ENCODE data around the gene DTX3.
"Not testable (repeated sequence)": the region's sequence is repeated elsewhere in the genome, so short reads cannot be mapped to it uniquely, and the experiment has no call there.

The DTX3 gene

DNA sequence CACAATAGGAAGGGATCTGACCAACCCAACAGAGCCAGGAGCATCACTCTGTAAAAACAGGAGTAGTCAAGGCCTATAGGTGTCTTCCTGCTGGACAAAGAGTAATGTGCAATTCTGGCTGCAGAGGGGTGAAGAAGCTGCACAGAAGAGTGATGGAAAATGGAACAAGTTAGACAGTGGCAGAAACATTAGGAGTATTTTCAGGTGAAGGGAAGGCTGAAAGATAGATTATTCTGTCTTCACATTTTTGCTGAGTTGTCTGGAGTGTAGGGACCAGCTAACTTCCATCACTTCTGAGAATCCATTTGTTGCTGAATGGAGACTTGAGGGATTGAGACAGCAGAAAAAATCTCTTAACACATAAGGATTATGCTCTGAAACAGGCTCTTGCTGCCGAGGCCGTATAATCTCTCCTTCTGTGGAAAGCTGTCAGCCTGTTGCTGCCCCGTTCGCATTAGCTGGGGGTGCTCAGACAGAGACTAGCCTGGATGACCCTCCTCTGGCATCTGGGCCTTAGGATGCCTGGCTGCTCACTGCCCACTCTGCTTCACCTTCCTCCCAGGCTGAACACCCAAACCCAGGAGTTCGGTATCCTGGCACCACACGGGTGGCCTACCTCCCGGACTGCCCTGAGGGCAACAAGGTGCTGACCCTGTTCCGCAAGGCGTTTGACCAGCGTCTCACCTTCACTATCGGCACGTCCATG, 3.5 kb downstream of the DTX3 start:
- DNase-seq (ENCODE audit: low read depth), result no peak

DNA sequence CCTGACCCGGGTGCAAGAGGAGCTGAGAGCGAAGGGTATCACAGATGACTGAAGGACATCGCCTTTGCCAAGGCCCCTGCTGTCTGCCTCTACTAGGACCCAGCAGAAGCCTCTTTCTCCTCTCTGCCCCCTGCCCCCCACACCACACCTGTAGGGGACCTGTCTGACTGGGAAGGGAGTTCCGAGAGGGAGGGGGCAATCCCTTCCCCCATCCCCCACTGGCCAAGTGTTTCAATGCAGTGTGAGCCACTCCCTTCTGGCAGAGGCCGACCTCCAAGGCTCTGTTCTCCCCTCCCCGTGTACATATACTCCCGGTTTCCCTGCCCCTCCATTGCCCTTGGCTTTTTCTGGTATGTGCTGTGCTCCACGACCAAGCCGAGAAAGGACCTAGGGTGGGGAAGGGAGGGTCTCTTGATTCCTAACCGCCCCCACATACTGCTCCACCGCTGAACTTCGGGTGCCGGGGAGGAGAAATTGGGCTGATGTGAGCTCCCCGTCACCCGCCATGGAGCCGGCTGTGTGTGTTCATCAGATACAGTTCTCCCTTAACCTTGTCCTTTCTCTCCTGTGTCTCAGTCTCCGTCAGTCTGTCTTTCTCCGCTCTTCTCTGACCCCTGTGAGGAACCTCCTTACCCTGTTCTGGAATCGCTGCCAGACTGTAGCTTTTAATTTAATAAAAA, 4.6 kb downstream of the DTX3 start:
- no peak for DNase-seq (ENCODE audit: low read depth)

DNA sequence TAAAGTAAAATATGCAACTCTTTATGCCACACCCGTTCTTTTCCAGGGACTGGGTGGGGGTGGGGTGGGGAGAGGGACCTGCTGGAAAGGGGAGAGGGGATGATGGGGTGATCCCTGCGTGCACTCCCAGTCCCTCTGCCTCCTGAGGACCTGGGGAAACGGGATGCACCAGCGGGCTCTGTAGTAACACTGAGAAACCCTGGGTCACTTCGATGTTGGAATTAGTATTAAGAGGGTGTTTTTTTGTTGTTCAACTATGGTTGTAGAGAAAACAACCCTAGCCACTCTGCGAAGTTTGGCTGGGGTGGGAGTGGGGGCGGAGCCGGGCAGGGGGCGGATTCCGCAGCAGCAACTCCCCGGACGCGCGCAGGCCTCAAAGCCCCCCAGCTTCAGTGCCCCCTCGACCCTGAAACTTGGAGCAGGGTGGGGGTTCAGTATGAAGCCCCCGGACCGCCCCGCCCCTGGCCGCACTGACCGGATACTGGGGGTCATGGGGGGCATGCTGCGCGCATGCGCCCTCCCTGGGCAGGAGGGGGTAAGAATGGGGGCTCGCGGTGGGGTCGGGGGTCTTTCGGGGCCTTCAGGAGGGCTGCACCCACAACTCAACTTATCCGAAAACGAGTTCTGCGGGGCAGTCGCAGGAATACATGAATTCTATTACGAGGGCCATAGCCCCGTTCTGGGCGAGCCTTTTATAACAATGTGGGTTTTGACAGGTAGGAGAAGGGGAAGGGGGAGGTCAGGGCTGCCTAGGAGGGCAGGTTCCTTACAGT, 5.3 kb downstream of the DTX3 start:
- DNase-seq (ENCODE audit: low read depth), result no peak

DNA sequence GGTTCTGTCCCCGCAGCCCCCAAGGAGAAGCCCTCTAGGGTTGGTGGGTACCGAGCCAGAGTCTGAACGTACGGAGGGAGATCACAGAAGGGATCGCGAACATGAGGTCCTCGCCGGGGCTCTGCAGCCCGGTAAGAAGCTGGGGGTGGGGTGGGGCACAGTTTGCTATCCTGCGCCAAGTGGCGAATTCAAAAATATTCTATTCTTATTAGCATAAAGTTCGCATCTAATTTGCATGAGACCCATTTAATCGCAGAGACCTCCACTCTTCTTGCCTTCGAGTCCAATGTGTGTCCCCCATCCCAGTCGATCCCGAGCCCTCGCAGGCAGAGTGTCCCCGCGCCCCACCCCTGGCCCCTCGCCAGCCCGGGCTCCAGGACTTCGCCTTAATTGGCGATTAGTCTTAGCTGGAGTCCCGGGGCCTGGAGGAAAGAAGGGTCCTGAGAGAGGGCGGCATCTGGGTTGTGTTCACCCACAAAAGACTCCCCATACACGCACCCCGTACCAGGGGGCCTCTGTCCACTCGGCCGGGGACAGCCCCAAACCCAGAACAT, 6.0 kb downstream of the DTX3 start:
- no peak for DNase-seq (ENCODE audit: low read depth)

DNA sequence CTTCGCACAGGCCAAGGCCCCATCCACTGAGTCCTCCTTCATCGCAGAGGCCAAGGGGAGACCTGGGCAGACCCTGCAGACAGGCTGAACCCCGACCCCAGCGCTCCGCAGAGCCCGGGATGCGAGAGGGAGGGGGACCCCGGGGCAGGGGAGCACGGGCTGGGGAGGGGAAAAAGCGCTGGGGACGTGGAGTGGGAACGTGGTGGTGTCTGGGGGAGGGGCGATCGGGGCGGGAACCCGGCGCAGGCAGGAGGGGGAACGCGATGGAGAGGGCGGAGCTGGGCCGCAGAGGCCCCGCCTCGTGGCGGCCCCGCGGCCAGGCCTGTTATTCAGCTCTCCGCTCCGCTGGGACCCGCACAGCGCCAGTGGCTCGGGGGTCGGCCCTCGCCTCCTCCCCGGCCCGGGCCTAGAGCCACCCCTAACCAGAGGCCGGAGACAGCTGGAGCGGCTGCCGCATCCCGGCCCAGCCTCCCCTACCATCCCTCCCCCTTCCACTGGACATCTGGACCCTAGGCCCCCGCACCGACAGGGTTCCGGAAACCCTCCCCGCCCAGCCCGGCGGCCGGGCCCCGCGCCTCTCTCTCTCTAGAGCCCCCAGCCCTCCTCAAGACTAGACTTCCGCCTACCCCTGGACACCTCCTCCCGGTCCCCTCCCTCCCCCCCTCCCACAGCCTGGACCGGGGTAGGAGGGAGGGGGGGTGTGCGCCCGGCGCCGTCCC, 6.6 kb downstream of the DTX3 start, which contains the start of gene ARHGEF25:
Gene ARHGEF25 (plus strand): TSS at position 328 of the 719 bp plus-strand sequence. CDS start 460 bp downstream, outside the sequence.
- DNase-seq (ENCODE audit: low read depth), result no peak

DNA sequence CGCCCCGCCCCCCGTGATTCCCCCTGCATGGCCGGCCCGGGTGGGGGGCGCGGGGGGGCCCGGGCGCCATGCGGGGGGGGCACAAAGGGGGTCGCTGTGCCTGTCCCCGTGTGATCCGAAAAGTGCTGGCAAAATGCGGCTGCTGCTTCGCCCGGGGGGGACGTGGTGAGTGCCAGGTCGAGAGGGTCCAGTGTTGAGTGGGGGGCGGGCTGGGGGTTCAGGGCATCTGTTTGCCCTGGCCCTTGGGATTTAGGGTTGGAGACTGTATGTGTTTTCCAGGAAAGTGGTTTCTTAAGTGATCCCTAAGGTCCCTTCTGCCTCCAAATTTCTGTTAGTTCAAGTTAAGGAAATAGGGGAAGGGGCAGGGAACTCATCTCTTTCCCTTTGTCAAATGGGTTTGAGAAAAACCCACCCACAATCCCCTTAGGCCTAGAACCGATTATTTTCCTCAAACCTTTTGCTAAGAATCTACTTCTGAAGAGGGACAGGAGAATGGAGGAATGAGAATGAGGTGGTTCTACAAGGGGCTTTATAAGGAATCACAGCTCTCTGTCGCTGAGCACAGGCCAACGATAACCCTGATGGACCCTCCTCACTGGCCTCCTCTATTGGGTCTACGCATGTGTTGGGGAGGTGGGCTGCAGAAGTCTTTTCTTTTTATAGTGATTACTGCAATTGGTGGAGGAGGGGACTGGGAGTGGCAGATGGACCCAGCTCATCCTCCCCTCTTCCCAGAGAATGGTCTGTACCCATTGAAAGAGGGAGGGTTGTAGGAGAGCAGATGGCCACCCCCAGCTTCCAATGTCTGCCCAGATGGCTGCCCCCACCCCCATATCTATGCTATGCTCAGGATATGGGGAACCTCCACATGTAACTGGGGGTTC, 7.4 kb downstream of the DTX3 start:
- no peak for DNase-seq (ENCODE audit: low read depth)

DNA sequence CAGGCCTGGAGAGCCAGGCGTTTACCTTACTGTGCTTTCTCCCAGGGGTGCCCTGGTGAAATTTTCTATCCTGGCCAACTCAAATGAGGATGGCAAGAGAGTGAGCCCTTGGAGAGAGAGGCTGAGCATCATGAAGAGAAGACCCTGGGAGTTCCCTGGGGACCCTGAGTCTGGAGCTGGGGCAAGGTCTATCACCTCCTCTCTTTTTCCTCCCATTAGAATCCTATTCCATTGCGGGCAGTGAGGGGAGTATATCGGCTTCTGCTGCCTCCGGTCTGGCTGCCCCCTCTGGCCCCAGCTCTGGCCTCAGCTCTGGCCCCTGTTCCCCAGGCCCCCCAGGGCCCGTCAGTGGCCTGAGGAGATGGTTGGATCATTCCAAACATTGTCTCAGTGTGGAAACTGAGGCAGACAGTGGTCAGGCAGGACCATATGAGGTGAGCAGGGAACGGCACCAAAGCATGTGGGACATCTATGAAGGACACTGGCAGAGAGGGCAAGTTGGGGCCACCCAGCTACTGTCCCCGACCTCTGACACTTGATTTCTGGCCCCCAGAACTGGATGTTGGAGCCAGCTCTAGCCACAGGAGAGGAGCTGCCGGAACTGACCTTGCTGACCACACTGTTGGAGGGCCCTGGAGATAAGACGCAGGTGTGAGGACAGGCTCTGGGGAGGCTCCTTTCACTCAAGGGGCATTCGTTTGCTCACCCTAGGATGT, 8.2 kb downstream of the DTX3 start:
- DNase-seq (ENCODE audit: low read depth), result no peak

DNA sequence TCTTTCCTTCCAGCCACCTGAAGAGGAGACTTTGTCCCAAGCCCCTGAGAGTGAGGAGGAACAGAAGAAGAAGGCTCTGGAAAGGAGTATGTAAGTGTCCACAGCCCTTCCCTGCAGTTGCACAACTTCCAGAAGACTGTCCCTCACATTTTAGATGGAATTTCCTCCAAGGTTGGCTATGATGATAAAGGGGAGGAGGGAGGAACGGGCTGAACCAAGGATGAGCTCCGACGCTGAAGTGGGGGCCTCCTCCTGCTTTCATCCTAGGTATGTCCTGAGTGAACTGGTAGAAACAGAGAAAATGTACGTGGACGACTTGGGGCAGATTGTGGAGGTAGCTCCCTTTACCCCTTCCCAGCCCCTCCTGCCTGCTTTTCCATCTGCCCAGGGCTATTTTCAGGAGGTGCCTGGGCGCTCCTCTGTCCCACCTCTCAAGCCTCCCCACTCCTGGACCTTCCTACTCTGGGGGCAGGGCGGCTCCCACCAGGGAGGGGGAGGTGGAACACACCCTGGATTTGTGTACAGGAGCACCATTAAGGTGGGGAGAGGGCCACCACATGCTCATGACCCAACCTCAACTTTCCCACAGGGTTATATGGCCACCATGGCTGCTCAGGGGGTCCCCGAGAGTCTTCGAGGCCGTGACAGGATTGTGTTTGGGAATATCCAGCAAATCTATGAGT, 8.9 kb downstream of the DTX3 start:
- no peak for DNase-seq (ENCODE audit: low read depth)

DNA sequence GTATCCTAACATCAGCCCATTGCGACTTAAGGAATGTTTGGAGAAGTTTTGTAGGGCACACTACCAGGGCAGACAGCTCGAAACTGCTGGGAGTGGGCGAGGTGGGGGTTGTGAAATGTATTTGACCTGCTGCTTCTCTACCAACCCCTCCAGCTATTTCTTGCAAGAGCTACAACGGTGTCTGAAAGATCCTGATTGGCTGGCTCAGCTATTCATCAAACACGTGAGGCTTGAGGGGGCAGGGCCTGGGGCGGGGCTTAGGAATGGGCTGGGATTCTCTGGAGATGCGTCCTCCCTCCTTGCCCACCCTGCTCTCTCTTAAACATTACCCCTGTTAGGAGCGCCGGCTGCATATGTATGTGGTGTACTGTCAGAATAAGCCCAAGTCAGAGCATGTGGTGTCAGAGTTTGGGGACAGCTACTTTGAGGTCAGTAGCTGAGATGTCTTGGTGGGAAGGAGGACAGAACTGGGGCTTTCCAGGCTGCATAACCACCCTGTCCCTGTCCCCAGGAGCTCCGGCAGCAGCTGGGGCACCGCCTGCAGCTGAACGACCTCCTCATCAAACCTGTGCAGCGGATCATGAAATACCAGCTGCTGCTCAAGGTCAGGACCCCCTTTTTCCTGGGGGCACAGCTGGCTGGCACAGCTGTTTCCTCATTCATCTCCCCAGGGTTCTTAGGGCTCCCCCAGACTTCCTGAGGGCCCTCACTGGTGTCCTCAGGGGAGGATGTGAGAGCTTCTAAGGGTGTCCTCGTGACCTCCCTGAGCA, 9.7 kb downstream of the DTX3 start:
- no peak for DNase-seq (ENCODE audit: low read depth)

DNA sequence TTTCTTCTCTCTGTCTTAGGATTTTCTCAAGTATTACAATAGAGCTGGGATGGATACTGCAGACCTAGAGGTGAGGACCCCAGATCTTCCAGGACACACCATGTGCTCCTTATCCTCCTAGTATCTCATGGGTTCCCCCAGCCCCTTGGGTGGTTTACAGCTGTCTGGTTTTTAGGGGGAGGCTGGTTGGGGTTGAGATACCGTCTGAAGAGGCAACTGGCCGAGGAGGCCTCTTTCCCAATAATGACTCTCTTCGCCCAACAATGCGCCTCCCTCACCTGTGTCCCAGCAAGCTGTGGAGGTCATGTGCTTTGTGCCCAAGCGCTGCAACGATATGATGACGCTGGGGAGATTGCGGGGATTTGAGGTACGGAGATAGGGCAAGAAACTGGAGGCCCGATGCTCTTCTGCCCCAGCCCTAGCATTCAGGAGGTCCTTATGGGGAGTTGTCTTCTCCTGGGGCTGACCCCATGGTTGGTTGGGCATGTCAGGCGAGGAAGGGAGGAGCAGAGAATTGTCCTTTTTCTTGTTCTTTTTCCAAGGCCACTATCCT, 10.4 kb downstream of the DTX3 start:
- DNase-seq (ENCODE audit: low read depth), result no peak

DNA sequence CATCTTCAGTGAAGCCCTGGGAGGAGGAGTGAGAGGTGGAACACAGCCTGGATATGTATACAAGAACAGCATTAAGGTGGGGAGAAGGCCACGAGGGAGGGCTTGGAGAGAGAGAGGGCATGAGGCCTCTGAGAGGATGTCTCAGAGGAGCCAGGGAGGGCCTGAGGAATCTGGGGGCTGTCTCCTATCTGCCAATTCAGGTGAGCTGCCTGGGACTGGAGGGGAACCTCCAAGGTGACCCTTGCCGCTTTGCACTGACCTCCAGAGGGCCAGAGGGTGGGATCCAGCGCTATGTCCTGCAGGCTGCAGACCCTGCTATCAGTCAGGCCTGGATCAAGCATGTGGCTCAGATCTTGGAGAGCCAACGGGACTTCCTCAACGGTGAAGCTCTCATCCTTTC, 11.0 kb downstream of the DTX3 start:
- DNase-seq (ENCODE audit: low read depth), result no peak

DNA sequence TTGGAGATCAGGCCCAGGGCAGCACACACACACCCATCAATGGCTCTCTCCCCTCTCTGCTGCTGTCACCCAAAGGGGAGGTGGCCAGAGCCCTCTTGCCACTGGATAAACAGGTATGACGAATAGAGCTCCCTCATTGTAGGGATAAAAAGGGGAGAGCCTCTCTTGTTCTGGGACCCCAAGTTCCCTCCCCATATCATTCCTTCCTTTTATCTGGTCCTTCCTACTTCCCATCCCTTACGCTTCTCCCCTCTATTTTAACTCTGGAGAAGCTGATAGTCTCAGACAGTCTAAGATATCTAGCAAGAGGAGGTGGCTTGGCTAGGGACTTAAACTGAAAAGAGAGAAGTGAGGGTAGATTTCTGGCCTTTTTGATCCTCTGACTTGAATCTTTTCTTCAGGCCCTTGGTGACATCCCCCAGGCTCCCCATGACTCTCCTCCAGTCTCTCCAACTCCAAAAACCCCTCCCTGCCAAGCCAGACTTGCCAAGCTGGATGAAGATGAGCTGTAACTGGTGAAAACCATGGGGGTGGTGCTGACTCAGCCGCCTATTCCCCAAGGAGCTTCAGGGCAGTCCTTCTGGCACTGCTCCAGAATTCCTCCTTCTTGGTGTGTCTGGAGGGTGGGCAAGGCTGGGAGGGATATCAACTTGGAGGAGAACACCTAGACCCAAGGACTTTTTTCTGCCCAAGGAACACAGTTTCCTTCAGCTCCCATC, 11.9 kb downstream of the DTX3 start:
- DNase-seq (ENCODE audit: low read depth), result no peak

DNA sequence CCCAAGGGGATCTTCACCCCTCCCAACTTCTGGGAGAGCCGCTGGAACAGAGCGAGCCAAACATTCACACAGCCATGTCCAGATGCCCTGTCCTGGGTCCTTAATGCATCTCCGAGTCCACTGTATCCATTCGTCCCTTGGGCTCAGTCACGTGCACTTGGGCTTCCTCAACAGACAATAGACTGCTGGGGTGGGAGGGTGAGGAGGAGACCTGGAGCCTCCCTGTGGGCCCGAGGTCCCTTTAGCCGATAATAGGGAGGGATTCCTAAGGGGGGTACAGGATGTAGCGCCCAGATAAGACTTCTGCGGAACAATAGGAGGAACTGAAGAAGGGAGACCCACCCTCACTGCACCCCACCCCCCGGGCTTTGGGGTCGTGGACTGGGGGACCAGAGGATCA, 13.3 kb downstream of the DTX3 start:
- no peak for DNase-seq (ENCODE audit: low read depth)

DNA sequence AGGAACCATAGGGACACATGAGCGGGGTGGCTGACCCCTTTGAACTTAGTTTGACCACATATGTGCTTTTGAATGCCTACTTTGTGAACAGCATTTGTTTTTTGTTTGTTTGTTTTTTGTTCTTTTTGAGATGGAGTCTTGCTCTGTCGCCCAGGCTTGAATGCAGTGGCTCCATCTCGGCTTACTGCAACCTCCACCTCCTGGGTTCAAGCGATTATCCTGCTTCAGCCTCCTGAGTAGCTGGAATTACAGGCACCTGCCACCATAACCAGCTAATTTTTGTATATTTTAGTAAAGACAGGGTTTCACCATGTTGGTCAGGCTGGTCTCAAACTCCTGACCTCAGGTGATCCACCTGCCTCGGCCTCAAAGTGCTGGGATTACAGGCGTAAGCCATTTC, 13.8 kb downstream of the DTX3 start:
- not testable (repeated sequence) for DNase-seq (ENCODE audit: low read depth)

DNA sequence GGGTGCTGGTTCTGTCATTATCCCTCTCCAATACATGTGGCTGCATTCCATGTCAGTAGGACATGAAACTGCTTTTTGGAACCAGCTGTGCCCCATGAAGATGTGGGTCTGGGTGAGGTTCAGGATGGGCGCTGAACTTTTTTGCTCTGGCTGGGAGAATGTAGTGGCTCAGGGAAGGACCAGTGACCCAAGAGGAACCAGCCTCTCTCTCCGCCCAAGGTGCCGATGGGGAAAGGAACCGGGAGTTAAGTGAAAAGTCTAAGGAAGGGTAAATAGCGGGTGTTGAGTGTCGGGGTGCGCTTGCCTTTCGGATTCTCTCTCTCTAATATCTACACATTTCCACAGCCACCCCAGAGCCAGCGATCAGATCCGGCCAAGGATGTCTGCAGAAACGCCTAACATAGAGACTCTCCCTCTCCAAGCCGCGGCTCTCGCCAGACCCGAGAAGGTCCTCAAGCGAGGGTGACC, 14.4 kb downstream of the DTX3 start:
- DNase-seq (ENCODE audit: low read depth), result no peak

DNA sequence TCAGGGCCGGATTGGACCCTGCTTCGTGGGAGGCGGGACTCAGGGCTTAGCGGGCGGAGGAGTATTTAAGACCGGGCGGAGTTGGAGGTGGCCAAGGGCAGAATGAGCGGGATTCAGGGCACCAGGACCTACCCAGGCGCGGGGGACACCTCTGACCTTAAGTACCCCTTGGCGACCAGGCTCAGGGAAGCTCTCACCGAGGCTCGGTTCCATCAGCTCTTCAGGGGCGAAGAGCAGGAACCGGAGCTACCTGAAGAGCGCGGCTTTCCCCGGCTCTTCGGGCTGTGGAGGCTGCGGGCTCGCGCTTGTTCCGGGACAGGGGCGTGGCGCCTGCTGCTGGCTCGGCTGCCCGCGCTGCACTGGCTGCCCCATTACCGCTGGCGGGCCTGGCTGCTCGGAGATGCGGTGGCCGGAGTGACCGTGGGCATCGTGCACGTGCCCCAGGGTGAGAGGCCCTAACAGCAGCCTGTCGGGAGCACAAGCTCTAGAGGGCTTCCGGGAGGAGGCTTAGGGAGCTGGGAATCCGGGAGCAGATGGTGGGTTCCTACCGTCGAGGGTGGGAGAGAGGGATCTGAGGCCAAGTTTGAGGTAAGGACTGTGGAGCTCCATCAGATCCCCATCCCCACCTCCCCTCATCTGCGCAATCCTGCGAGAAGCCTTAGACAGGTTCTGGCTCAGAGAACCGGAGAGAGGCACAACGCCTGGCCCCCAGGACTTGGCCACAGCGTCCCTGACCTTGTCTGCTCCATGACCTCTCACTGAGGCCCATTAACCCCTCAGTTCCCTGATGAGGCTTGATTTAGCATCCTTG, 15.0 kb downstream of the DTX3 start:
- no peak for DNase-seq (ENCODE audit: low read depth)

Data from stimulated activated CD4-positive, alpha-beta T cell treated with anti-CD3 and anti-CD28 coated beads, Interleukin-2, amount 100 ng/mL, for 4 hours (primary cell).